AG04449 (cell line): Measurements from ENCODE around the gene SMIM14.

Source experiments
- CTCF ChIA-PET: fragments of 350-600 bp; formaldehyde crosslinking; extraction: SDS; loops from one replicate; lab custom pipeline; 2021; ENCODE audit warnings: antibody characterized with exemption; lab: Yijun Ruan, JAX
- POLR2A ChIA-PET: fragments of 400-600, 350-600 bp; formaldehyde crosslinking; extraction: SDS; loops from one replicate; lab custom pipeline; 2020; ENCODE audit warnings: antibody characterized with exemption, inconsistent platforms; lab: Yijun Ruan, JAX
- DNase-seq: peaks from one replicate; pipeline ENCODE4 v3.0.0-alpha.2; 2010; ENCODE audit warnings: low read depth, low spot score
- H3K4me3 ChIP-seq: 2 replicates; pipeline ENCODE4 v1.5.1; 2011; ENCODE audit warnings: low read depth, mild to moderate bottlenecking, control low read depth, low read length
- CTCF ChIP-seq: IDR thresholded peaks from one replicate; pipeline ENCODE4 v1.5.1; 2011; ENCODE audit warnings: mild to moderate bottlenecking, moderate library complexity, low read length, control low read depth, inconsistent platforms; ENCODE audit not compliant: insufficient read depth; ENCODE audit errors: missing control alignments

Gene SMIM14

DNA sequence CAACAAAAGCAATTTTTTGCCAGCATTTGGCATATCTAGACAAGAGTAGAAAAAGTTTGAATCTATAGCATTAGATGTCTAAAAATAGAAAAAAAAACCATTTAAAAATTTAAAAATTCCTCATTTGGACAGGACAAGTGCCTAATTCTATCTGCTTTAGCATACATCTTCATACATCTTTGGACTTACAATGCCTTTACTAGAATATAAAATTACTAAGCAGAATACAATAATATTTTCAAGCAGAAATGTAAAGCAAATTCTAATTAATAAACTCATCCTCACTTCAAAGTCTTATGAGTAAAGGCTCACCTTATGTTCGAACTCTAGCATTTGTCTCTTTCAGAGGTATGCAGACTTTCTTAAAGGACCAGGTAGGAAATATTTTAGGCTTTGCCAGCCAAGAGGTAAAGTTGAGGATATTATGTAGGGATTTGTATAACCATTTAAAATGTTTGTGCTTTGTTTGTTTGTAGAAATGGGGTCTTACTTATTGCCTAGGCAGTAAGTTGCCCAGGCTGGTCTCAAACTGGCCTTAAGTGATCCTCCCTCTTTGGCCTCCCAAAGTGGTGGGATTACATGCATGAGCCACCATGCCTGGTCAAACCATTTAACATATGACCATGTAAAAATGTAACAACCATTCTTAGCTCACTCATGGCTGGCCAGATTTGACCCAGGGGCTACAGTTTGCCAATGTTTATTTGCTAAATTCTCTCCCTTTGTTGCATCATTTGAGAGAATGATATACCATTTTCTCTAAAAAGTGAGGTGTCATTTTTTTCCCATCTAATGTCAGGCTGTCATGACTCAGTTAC is 140.5 kb downstream of the SMIM14 start:
- no peak for DNase-seq

More for the DNA sequence above, 140.5 kb downstream of the SMIM14 start:
- ChIA-PET POLR2A (no interaction called here), CTCF (interaction anchor here (1.8 kb wide), 1 partner anchor 28 kb away, joined by 5 read pairs; no protein-coding TSS in a partner anchor)
- H3K4me3 ChIP-seq: no peak overlapping the region
- no peak for TF ChIP-seq CTCF
